ENCODE results near the gene CHN2. TPM values are rescaled to one million over a fixed set of nuclear protein-coding genes. Genes with fewer than 3 reads are reported as not detected.

CHN2 gene
- total RNA-seq, 1 donor from 2014 or later = 0.64 TPM

DNA sequence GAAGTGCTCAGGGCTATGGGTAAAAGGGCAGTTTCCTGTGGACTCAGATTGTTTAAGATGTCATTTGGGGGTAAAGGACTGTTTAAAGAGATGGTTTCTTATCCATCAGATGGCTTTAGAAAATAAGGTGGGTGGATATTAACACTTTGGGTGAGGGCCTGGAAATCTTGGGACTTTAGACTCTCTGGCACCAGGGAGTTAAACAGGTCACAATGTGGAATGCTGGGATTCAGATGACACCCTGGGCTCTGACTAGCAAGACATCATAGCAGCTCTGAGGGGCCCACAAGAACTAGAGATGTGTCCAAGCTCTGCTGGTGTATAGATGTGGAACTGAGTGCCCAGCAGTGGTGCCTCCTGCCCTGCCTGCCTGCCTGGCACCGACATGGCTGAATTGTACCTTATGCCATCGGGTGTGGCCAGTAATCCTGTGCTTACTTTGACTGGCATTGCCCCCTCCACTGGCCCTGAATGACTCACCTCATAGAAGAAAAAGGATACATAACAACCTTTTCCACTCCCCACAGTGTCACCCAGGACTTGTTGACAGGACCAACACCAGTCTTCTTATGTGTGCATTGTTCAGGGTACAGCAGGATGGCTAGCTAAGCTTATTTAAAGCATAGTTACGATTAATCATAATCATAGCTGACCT lies 269.1 kb downstream of the CHN2 start:
- Mint-ChIP-seq H3K4me3 (ENCODE audit: unreplicated experiment) (no peak overlapping the region), H3K27me3 (ENCODE audit: unreplicated experiment) (peaks cover 4% of the 10 kb centered on the region), H3K27ac (ENCODE audit: unreplicated experiment) (no peak overlapping the region), H3K9me3 (ENCODE audit: unreplicated experiment) (no peaks in the 10 kb centered on the region), H3K4me1 (ENCODE audit: unreplicated experiment) (no peaks in the 10 kb centered on the region), H3K36me3 (ENCODE audit: unreplicated experiment) (no peaks in the 10 kb centered on the region)
- TF ChIP-seq, protein P1, sequence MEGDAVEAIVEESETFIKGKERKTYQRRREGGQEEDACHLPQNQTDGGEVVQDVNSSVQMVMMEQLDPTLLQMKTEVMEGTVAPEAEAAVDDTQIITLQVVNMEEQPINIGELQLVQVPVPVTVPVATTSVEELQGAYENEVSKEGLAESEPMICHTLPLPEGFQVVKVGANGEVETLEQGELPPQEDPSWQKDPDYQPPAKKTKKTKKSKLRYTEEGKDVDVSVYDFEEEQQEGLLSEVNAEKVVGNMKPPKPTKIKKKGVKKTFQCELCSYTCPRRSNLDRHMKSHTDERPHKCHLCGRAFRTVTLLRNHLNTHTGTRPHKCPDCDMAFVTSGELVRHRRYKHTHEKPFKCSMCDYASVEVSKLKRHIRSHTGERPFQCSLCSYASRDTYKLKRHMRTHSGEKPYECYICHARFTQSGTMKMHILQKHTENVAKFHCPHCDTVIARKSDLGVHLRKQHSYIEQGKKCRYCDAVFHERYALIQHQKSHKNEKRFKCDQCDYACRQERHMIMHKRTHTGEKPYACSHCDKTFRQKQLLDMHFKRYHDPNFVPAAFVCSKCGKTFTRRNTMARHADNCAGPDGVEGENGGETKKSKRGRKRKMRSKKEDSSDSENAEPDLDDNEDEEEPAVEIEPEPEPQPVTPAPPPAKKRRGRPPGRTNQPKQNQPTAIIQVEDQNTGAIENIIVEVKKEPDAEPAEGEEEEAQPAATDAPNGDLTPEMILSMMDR (IDR thresholded peaks at IDR 0.05) = no peak
- DNase-seq (ENCODE audit: extremely low spot score, unreplicated experiment) = no peak

DNA sequence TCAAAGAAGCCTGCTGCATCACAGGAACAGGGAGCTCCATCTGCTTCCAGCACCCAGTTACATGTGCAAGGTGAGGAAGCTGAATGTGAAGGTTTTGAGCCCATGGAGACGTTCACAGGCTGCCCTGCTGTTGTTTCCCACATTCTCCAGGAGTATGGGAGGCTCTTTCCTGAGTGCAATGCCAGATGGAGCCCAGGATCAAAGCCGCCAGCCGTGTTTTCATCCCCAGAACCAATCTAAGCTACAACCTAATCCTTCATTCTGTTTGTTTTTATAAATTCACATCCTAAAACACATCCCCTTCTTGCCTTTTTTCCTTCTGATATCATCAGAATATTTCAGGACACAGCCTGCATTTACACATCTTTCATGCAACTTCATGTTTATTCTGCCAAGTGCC lies 270.2 kb downstream of the CHN2 start:
- no peak for DNase-seq (ENCODE audit: extremely low spot score, unreplicated experiment)
- Mint-ChIP-seq H3K27ac (ENCODE audit: unreplicated experiment) (no peak overlapping the region), H3K9me3 (ENCODE audit: unreplicated experiment) (no peaks in the 10 kb centered on the region), H3K4me3 (ENCODE audit: unreplicated experiment) (no peak overlapping the region), H3K36me3 (ENCODE audit: unreplicated experiment) (no peaks in the 10 kb centered on the region), H3K4me1 (ENCODE audit: unreplicated experiment) (no peaks in the 10 kb centered on the region), H3K27me3 (ENCODE audit: unreplicated experiment) (peaks cover 4% of the 10 kb centered on the region)
- TF ChIP-seq, protein P1 (IDR thresholded peaks at IDR 0.05) = no peak

DNA sequence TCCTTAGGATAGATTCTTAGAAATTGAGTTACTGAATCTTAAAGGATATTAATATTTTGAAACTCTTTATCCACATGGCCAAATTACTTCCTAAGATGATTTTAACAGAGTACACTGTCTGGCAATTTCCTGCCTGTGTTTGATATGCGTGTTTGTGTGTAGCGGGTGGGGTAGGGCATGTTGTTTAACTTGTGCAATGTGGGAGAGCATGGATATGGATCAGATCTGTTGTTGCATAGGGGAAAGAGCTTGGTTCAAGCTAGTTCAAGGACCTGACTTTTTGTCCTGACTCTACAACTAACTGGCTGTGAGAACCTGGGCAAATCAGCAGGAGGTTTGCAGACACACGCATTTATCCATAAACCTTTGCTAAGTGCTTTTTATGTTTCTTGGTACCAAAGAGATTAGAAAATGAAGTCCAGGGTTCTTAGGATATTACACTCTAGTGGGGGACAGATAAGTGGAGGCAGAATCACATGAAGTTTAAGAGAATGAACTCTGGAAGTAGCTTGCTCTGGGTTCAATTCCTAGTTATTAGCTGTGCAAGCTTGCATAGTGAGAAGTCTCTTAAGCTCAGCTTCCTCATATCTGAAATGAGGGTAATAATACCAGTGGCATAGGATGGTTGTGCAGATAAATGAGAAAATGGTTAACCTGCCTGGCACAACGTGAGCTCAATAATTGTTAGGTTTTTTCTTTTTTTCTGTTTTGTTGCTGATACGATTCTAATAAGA lies 272.8 kb downstream of the CHN2 start:
- Mint-ChIP-seq H3K27me3 (ENCODE audit: unreplicated experiment) (peaks cover 9% of the 10 kb centered on the region), H3K4me3 (ENCODE audit: unreplicated experiment) (no peak overlapping the region), H3K4me1 (ENCODE audit: unreplicated experiment) (no peaks in the 10 kb centered on the region), H3K9me3 (ENCODE audit: unreplicated experiment) (no peaks in the 10 kb centered on the region), H3K36me3 (ENCODE audit: unreplicated experiment) (no peaks in the 10 kb centered on the region), H3K27ac (ENCODE audit: unreplicated experiment) (no peak overlapping the region)
- DNase-seq (ENCODE audit: extremely low spot score, unreplicated experiment) = no peak
- TF ChIP-seq, protein P1 (IDR thresholded peaks at IDR 0.05) = no peak

DNA sequence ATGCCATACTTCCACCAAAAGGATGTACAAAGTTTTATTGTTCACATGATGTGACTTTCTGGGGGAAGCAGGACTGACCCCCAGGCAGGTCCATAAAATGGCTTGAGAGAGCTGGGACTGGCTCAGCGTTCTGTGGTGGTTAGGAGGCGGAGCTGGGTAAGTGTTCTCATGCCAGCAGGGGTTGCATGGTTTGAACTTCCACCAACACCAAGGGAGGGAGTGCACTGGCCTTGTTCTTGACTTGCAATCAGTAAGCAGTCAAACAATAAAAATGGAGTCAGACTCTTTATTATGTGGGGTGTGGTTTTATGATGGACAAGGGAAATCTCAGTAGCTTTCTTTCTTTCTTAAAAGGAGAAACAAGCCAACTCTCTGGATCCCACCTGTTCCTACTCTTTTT lies 273.6 kb downstream of the CHN2 start:
- Mint-ChIP-seq H3K27me3 (ENCODE audit: unreplicated experiment) (peaks cover 16% of the 10 kb centered on the region), H3K4me1 (ENCODE audit: unreplicated experiment) (no peaks in the 10 kb centered on the region), H3K27ac (ENCODE audit: unreplicated experiment) (no peak overlapping the region), H3K9me3 (ENCODE audit: unreplicated experiment) (no peaks in the 10 kb centered on the region), H3K4me3 (ENCODE audit: unreplicated experiment) (no peak overlapping the region), H3K36me3 (ENCODE audit: unreplicated experiment) (no peaks in the 10 kb centered on the region)
- DNase-seq (ENCODE audit: extremely low spot score, unreplicated experiment) = no peak
- TF ChIP-seq, protein P1 (IDR thresholded peaks at IDR 0.05) = no peak

DNA sequence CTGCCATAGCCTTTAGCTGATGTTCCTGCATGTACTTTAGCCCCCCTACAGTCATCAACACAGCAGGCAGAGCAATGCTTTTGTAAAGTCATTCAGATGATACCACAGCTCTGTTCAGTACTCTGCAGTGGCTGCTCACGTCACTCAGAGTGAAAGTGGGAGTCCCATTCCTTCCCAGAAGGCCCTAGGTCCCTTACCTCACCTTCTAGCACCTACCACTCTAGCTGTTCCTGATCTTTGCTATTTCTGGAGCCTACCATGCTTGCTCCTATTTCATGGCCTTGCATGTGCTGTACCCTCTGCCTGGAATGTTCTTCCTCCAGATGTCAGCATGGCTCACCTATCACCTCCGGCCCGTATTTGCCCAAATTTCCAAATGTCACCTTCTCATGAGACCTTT lies 274.7 kb downstream of the CHN2 start:
- Mint-ChIP-seq H3K9me3 (ENCODE audit: unreplicated experiment) (no peaks in the 10 kb centered on the region), H3K4me3 (ENCODE audit: unreplicated experiment) (no peak overlapping the region), H3K4me1 (ENCODE audit: unreplicated experiment) (no peaks in the 10 kb centered on the region), H3K27ac (ENCODE audit: unreplicated experiment) (no peak overlapping the region), H3K27me3 (ENCODE audit: unreplicated experiment) (peaks cover 17% of the 10 kb centered on the region), H3K36me3 (ENCODE audit: unreplicated experiment) (no peaks in the 10 kb centered on the region)
- no peak for DNase-seq (ENCODE audit: extremely low spot score, unreplicated experiment)
- TF ChIP-seq, protein P1 (IDR thresholded peaks at IDR 0.05) = no peak

Data from osteocyte (in vitro differentiated cells).